T1000 (cell line): ENCODE results near the gene MCAT.
"Not testable (repeated sequence)": the region's sequence is repeated elsewhere in the genome, so short reads cannot be mapped to it uniquely, and the experiment has no call there.

Experiments
- DNase-seq: peaks from one replicate; lab custom pipeline; 2025; ENCODE audit warnings: mixed read lengths; lab: John Stamatoyannopoulos, UW

The MCAT gene

GRCh38 chr22:43154887-43155536 is 11.8 kb upstream of the MCAT start:
- DNase-seq = no peak

- DNase-seq = no peak
Observed at GRCh38 chr22:43153899-43154298, 10.7 kb upstream of the MCAT start.

- DNase-seq = peak; percentile 39
Observed at GRCh38 chr22:43152357-43153071, 9.3 kb upstream of the MCAT start.

- DNase-seq = no peak
Observed at GRCh38 chr22:43152003-43152356, 8.8 kb upstream of the MCAT start.

GRCh38 chr22:43151251-43152002 is 8.2 kb upstream of the MCAT start, which contains the start of gene TSPO:
Gene TSPO, plus strand, starts transcription at chr22:43151559. Its CDS starts 7,680 bp downstream, at chr22:43159239.
- peak; percentile 56 for DNase-seq

- no peak for DNase-seq
Observed at GRCh38 chr22:43150731-43151206, 7.6 kb upstream of the MCAT start.

GRCh38 chr22:43148581-43148980 is 5.4 kb upstream of the MCAT start:
- no peak for DNase-seq

GRCh38 chr22:43147821-43148220 is 4.6 kb upstream of the MCAT start:
- no peak for DNase-seq

GRCh38 chr22:43146332-43146731 is 3.1 kb upstream of the MCAT start:
- not testable (repeated sequence) for DNase-seq

- not testable (repeated sequence) for DNase-seq
Observed at GRCh38 chr22:43145371-43145770, 2.2 kb upstream of the MCAT start.

- no peak for DNase-seq
Observed at GRCh38 chr22:43144949-43145348, 1.8 kb upstream of the MCAT start.

- DNase-seq = no peak
Observed at GRCh38 chr22:43136801-43137200, 6.4 kb downstream of the MCAT start.

GRCh38 chr22:43136255-43136654 is 6.9 kb downstream of the MCAT start:
- DNase-seq = no peak

GRCh38 chr22:43135565-43135964 is 7.6 kb downstream of the MCAT start:
- no peak for DNase-seq

GRCh38 chr22:43134553-43134952 is 8.6 kb downstream of the MCAT start:
- DNase-seq = no peak

- DNase-seq = no peak
Observed at GRCh38 chr22:43133401-43133800, 9.8 kb downstream of the MCAT start.

GRCh38 chr22:43131773-43132501 is 11.3 kb downstream of the MCAT start:
- DNase-seq = no peak

GRCh38 chr22:43129426-43130425 is 13.5 kb downstream of the MCAT start:
- no peak for DNase-seq

GRCh38 chr22:43128928-43129424 is 14.2 kb downstream of the MCAT start:
- no peak for DNase-seq

- DNase-seq = no peak
Observed at GRCh38 chr22:43128116-43128515, 15.1 kb downstream of the MCAT start.
